Measurements from ENCODE around the gene DIP2B.

GRCh38 chr12:50555471-50555885 is 50.7 kb downstream of the DIP2B start:
- TF ChIP-seq POLR2A (IDR thresholded peaks at IDR 0.05) (no peak), CTCF (IDR thresholded peaks at IDR 0.05) (no peak), EP300 (IDR thresholded peaks at IDR 0.05) (no peak)

Data from suprapubic skin (tissue), 3 donors.